Endothelial cell of umbilical vein (primary cell): Measurements from ENCODE around the gene CD200R1L. TPM values are rescaled to one million over a fixed set of nuclear protein-coding genes. Genes with fewer than 3 reads are reported as not detected.

ENCODE experiments used
- BruUV-seq: library from RNA; stranded (reverse); fragments of 400-500 nt; replicated peaks from 2 replicates; lab custom pipeline; 2021; lab: Mats Ljungman, UMichigan
- CTCF ChIA-PET: fragments of 300-600, 350-600 bp; sonication (Branson Sonifier 250); formaldehyde crosslinking; loops from one replicate; lab custom pipeline; 2021; ENCODE audit warnings: antibody characterized with exemption, inconsistent platforms; lab: Charles Lee
- POLR2A ChIA-PET: fragments of 300-600, 350-600 bp; sonication (Branson Sonifier 250); formaldehyde crosslinking; loops from one replicate; lab custom pipeline; 2021; ENCODE audit warnings: antibody characterized with exemption, inconsistent platforms; lab: Charles Lee
- DNase-seq: peaks from one replicate; pipeline ENCODE4 v3.0.0-alpha.2; 2011; ENCODE audit warnings: low read depth, low spot score
- FAIRE-seq: peaks from 2 replicates; lab custom pipeline; 2011; peaks lifted over from hg19 to GRCh38; lab: Jason Lieb, UNC
- H2AFZ ChIP-seq: 2 replicates; pipeline ENCODE4 v1.6.0; 2012; ENCODE audit warnings: low read depth, low read length, control low read depth, inconsistent platforms
- H3K27ac ChIP-seq: 2 replicates; pipeline ENCODE4 v1.5.1; 2011; ENCODE audit warnings: low read depth, mild to moderate bottlenecking, control low read depth, low read length, moderate library complexity; ENCODE audit not compliant: insufficient read depth
- H3K27me3 ChIP-seq, 2 experiments: 2 replicates each; pipeline versions ENCODE4 v1.6.0 to v1.6.1; 2011; ENCODE audit warnings: low read length in 2 of 2, mixed read lengths in 1 of 2; ENCODE audit not compliant: control insufficient read depth in 2 of 2, insufficient read depth in 2 of 2
- H3K36me3 ChIP-seq, 2 experiments: 2 replicates in 1 of 2; 3 replicates in 1 of 2; pipeline ENCODE4 v1.5.1; 2011; ENCODE audit warnings: low read length in 2 of 2, mild to moderate bottlenecking in 1 of 2, moderate library complexity in 1 of 2; ENCODE audit not compliant: control insufficient read depth in 2 of 2, insufficient read depth in 2 of 2; ENCODE audit errors: extremely low read depth in 1 of 2
- H3K4me1 ChIP-seq: 3 replicates; pipeline ENCODE4 v1.5.1; 2011; ENCODE audit warnings: mild to moderate bottlenecking, low read length; ENCODE audit not compliant: control insufficient read depth, insufficient read depth; ENCODE audit errors: extremely low read depth
- H3K4me2 ChIP-seq: 2 replicates; pipeline ENCODE4 v1.6.1; 2011; ENCODE audit warnings: low read length, control low read depth, mixed read lengths; ENCODE audit not compliant: insufficient read depth
- H3K4me3 ChIP-seq, 3 experiments: fragments of 200-600 bp in 1 of 3; sonication (generic), shearing (Covaris generic) in 1 of 3; replicated peaks in 1 of 3; 2 replicates each; pipeline ENCODE4 v1.5.1; 2011 to 2016; ENCODE audit warnings: control low read depth in 3 of 3, low read length in 3 of 3, mild to moderate bottlenecking in 2 of 3, inconsistent platforms in 1 of 3, low read depth in 1 of 3, moderate library complexity in 1 of 3; ENCODE audit not compliant: insufficient read depth in 1 of 3
- H3K79me2 ChIP-seq: 2 replicates; pipeline ENCODE4 v1.6.0; 2012; ENCODE audit warnings: low read length, inconsistent platforms; ENCODE audit not compliant: control insufficient read depth, insufficient read depth
- H3K9ac ChIP-seq: replicated peaks from 2 replicates; pipeline ENCODE3; 2011; ENCODE audit warnings: low read length, control low read depth; ENCODE audit not compliant: insufficient read depth; ENCODE audit errors: extremely low read depth
- H3K9me1 ChIP-seq: replicated peaks from 3 replicates; pipeline ENCODE4 v1.6.0; 2011; ENCODE audit warnings: mild to moderate bottlenecking, low read length; ENCODE audit not compliant: control insufficient read depth, insufficient read depth; ENCODE audit errors: extremely low read depth
- H3K9me3 ChIP-seq: replicated peaks from 2 replicates; pipeline ENCODE4 v1.5.1; 2012; ENCODE audit warnings: low read length, inconsistent platforms; ENCODE audit not compliant: control insufficient read depth, insufficient read depth
- H4K20me1 ChIP-seq: replicated peaks from 2 replicates; pipeline ENCODE3; 2011; ENCODE audit warnings: mild to moderate bottlenecking, low read length; ENCODE audit not compliant: control insufficient read depth, insufficient read depth; ENCODE audit errors: extremely low read depth
- EZH2 ChIP-seq: IDR thresholded peaks from 2 replicates; pipeline ENCODE4 v1.6.1; 2012; ENCODE audit warnings: borderline replicate concordance, low read depth, mild to moderate bottlenecking, moderate library complexity, low read length, inconsistent platforms; ENCODE audit not compliant: severe bottlenecking
- FOS ChIP-seq: IDR thresholded peaks from 2 replicates; pipeline ENCODE4 v1.6.1; 2011; ENCODE audit warnings: mild to moderate bottlenecking, low read length, moderate library complexity, borderline replicate concordance; ENCODE audit not compliant: insufficient read depth
- GATA2 ChIP-seq: IDR thresholded peaks from 2 replicates; pipeline ENCODE4 v1.7.0; 2011; ENCODE audit warnings: low read depth, mild to moderate bottlenecking, moderate library complexity, mixed read lengths, low read length; ENCODE audit not compliant: insufficient read length, insufficient read depth
- JUN ChIP-seq: IDR thresholded peaks from 2 replicates; pipeline ENCODE4 v1.6.1; 2011; ENCODE audit warnings: borderline replicate concordance, low read depth; ENCODE audit not compliant: insufficient read length, insufficient read depth
- MYC ChIP-seq: IDR thresholded peaks from one replicate; pipeline ENCODE4 v1.6.1; 2011; ENCODE audit warnings: mild to moderate bottlenecking, low read depth, low read length
- POLR2A ChIP-seq: IDR thresholded peaks from 2 replicates; pipeline ENCODE4 v1.6.1; 2012; ENCODE audit warnings: low read depth, mild to moderate bottlenecking, control low read depth, low read length
- POLR2AphosphoS5 ChIP-seq: IDR thresholded peaks from 2 replicates; pipeline ENCODE4 v1.6.1; 2012; ENCODE audit warnings: low read depth, mild to moderate bottlenecking, control low read depth, low read length, moderate library complexity; ENCODE audit not compliant: insufficient read depth
- dilution Hi-C: fragments of 300-500 bp; cut with MboI; formaldehyde crosslinking; loops from one replicate; pipeline ENCODE4 v1.15.0; 2019; ENCODE audit warnings: low sequenced_read_pairs; ENCODE audit not compliant: extremely low pct_ligation_motif_present
- intact Hi-C: fragments of 100-400 bp; cut with micrococcal nuclease; formaldehyde crosslinking; loops from one replicate; pipeline ENCODE4 v1.10.0; 2022
- polyA plus RNA-seq, 4 experiments: library from polyadenylated mRNA; depleted of rRNA in 3 of 4; stranded (reverse) in 3 of 4; unstranded in 1 of 4; fragments of >200 nt; gene quantifications; 2 replicates each; pipeline versions ENCODE4 v1.2.1 to v1.2.3, GENCODE V29; 2011 to 2012; ENCODE audit warnings: missing spikeins in 1 of 4
- total RNA-seq: library from RNA; stranded (reverse); gene quantifications from 2 replicates; pipeline ENCODE4 v1.2.3, GENCODE V29; 2021
- TF ChIP-seq, protein P1 (sequence below), 2 donors: IDR thresholded peaks; 1 replicate in 1 of 2; 2 replicates in 1 of 2; pipeline ENCODE4 v1.5.1; 2011; ENCODE audit warnings: low read length in 2 of 2, mild to moderate bottlenecking in 2 of 2, moderate library complexity in 2 of 2, control low read depth in 1 of 2, inconsistent platforms in 1 of 2, low read depth in 1 of 2; ENCODE audit not compliant: insufficient read depth in 1 of 2; ENCODE audit errors: extremely low read depth in 1 of 2
- TF ChIP-seq, protein P2 (sequence below): IDR thresholded peaks from 2 replicates; pipeline ENCODE4 v1.6.1; 2011; ENCODE audit not compliant: insufficient read depth, insufficient read length

Gene CD200R1L
- total and polyA plus RNA-seq, 2 donors (not counting 3 experiments of a cell fraction or from before 2014, with no cell fraction given): not detected

DNA sequence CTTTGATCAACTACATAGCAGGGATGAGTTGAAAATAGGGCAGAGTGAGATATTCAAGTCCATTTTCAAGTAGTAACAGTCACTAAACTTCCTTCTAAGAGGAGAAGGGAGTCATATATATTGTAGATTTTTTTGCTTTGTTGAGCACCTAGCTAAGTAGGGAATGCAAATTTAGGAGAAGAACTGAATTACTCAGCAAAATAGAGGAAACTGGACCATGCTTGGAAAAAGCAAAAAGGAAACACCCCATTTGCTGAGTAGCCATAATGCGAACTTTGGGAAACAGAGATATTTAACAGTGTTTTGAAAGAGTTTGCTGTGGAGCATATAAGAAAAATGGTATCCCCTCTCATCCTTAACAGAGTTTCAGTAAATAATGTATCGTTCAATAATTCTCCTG, 54.9 kb downstream of the CD200R1L start:
- no peak overlapping the region for H3K4me3 ChIP-seq
- H3K9ac ChIP-seq: no peak overlapping the region
- no peaks in the 10 kb centered on the region for H3K27me3 ChIP-seq
- no peaks in the 10 kb centered on the region for H3K4me1 ChIP-seq
- no peaks in the 10 kb centered on the region for H3K36me3 ChIP-seq
- CTCF ChIA-PET: no interaction called here
- H3K79me2 ChIP-seq: no peaks in the 10 kb centered on the region
- no peaks in the 10 kb centered on the region for H3K9me1 ChIP-seq
- DNase-seq (no peak), FAIRE-seq (no peak)
- H3K27ac ChIP-seq: no peak overlapping the region
- POLR2A ChIA-PET: no interaction called here
- TF ChIP-seq, protein P1, sequence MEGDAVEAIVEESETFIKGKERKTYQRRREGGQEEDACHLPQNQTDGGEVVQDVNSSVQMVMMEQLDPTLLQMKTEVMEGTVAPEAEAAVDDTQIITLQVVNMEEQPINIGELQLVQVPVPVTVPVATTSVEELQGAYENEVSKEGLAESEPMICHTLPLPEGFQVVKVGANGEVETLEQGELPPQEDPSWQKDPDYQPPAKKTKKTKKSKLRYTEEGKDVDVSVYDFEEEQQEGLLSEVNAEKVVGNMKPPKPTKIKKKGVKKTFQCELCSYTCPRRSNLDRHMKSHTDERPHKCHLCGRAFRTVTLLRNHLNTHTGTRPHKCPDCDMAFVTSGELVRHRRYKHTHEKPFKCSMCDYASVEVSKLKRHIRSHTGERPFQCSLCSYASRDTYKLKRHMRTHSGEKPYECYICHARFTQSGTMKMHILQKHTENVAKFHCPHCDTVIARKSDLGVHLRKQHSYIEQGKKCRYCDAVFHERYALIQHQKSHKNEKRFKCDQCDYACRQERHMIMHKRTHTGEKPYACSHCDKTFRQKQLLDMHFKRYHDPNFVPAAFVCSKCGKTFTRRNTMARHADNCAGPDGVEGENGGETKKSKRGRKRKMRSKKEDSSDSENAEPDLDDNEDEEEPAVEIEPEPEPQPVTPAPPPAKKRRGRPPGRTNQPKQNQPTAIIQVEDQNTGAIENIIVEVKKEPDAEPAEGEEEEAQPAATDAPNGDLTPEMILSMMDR (IDR thresholded peaks at IDR 0.05; ENCODE audit: extremely low read depth in 1 of 2, insufficient read depth in 1 of 2, low read depth in 1 of 2, low read length in 2 of 2): no peak
- no peak for TF ChIP-seq MYC
- no TSS peak for BruUV-seq
- no peak overlapping the region for H2AFZ ChIP-seq
- dilution Hi-C loops: no loop called here
- no peaks in the 10 kb centered on the region for H4K20me1 ChIP-seq
- no peaks in the 10 kb centered on the region for H3K9me3 ChIP-seq
- no peak overlapping the region for H3K4me2 ChIP-seq
- intact Hi-C loops: no loop called here

DNA sequence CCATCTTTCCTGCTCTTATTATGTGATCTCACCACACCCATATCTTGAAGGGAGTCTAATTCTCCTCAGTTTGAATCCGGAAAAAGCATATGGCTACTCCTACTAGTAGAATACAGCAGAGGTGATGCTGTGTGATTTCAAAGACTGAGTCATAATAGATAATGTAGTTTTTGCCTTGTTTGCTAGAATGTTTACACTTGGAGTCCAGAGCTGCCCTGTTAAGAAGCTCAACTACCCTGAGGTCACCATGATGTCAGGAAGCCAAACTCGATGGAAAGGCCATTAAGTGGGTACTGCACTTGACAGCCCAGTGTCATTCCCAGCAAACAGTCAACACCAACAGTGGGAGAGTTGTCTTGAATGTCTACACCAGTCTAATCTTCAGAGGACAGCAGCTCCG, 56.9 kb downstream of the CD200R1L start:
- BruUV-seq: no TSS peak
- CTCF ChIA-PET: interaction anchor here (1.0 to 1.2 kb wide), 2 partner anchors 20 to 55 kb away, joined by 3 read pairs; no protein-coding TSS in a partner anchor
- intact Hi-C loops (no loop called here), dilution Hi-C loops (no loop called here)
- no peak for DNase-seq
- Histone ChIP-seq H3K9me3 (no peaks in the 10 kb centered on the region), H3K9ac (no peak overlapping the region), H3K9me1 (no peaks in the 10 kb centered on the region), H4K20me1 (no peaks in the 10 kb centered on the region), H3K27me3 (no peaks in the 10 kb centered on the region), H3K4me3 (no peak overlapping the region), H3K4me2 (no peak overlapping the region), H3K27ac (no peak overlapping the region), H3K4me1 (peaks cover 8% of the 10 kb centered on the region), H2AFZ (no peak overlapping the region), H3K79me2 (no peaks in the 10 kb centered on the region), H3K36me3 (no peaks in the 10 kb centered on the region)
- POLR2A ChIA-PET: no interaction called here
- no peak for FAIRE-seq
- TF ChIP-seq, protein P1 (IDR thresholded peaks at IDR 0.05; ENCODE audit: extremely low read depth in 1 of 2, insufficient read depth in 1 of 2, low read depth in 1 of 2, low read length in 2 of 2): no peak
- TF ChIP-seq EZH2 (no peak), POLR2A (no peak), FOS (no peak), GATA2 (no peak), POLR2AphosphoS5 (no peak), JUN (no peak), MYC (no peak)
- TF ChIP-seq, protein P2, sequence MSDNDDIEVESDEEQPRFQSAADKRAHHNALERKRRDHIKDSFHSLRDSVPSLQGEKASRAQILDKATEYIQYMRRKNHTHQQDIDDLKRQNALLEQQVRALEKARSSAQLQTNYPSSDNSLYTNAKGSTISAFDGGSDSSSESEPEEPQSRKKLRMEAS: no peak
